IPS-11a (cell line): ENCODE data around the gene RIMS1.
"Not testable (repeated sequence)": the region's sequence is repeated elsewhere in the genome, so short reads cannot be mapped to it uniquely, and the experiment has no call there.

Experiments
- H3K4me3 ChIP-seq: one replicate; pipeline ENCODE4 v1.5.1; 2013; ENCODE audit warnings: low read depth, low read length, control low read depth

The RIMS1 gene

GRCh38 chr6:71967436-71967835, 81.1 kb downstream of the RIMS1 start:
- H3K4me3 ChIP-seq: no peak overlapping the region

- H3K4me3 ChIP-seq: no peak overlapping the region
Observed at GRCh38 chr6:71977884-71978283, 91.5 kb downstream of the RIMS1 start.

GRCh38 chr6:71979911-71980310, 93.6 kb downstream of the RIMS1 start:
- H3K4me3 ChIP-seq: no peak overlapping the region

GRCh38 chr6:71982389-71982788, 96.0 kb downstream of the RIMS1 start:
- no peak overlapping the region for H3K4me3 ChIP-seq

- no peak overlapping the region for H3K4me3 ChIP-seq
Observed at GRCh38 chr6:71983131-71983530, 96.8 kb downstream of the RIMS1 start.

- no peak overlapping the region for H3K4me3 ChIP-seq
Observed at GRCh38 chr6:71994705-71995271, 108.4 kb downstream of the RIMS1 start.

GRCh38 chr6:71997341-71997740, 111.0 kb downstream of the RIMS1 start:
- no peak overlapping the region for H3K4me3 ChIP-seq

- H3K4me3 ChIP-seq: no peak overlapping the region
Observed at GRCh38 chr6:72002415-72002814, 116.1 kb downstream of the RIMS1 start.

- not testable (repeated sequence) for H3K4me3 ChIP-seq
Observed at GRCh38 chr6:72006591-72006990, 120.2 kb downstream of the RIMS1 start.

GRCh38 chr6:72022830-72023229, 136.5 kb downstream of the RIMS1 start:
- H3K4me3 ChIP-seq: no peak overlapping the region

- H3K4me3 ChIP-seq: no peak overlapping the region
Observed at GRCh38 chr6:72031471-72031870, 145.1 kb downstream of the RIMS1 start.

GRCh38 chr6:72032086-72032485, 145.7 kb downstream of the RIMS1 start:
- H3K4me3 ChIP-seq: no peak overlapping the region

GRCh38 chr6:72035486-72035885, 149.1 kb downstream of the RIMS1 start:
- H3K4me3 ChIP-seq: no peak overlapping the region

- no peak overlapping the region for H3K4me3 ChIP-seq
Observed at GRCh38 chr6:72035966-72036365, 149.6 kb downstream of the RIMS1 start.

GRCh38 chr6:72037006-72037405, 150.7 kb downstream of the RIMS1 start:
- H3K4me3 ChIP-seq: no peak overlapping the region

GRCh38 chr6:72040111-72040510, 153.8 kb downstream of the RIMS1 start:
- H3K4me3 ChIP-seq: no peak overlapping the region

- H3K4me3 ChIP-seq: no peak overlapping the region
Observed at GRCh38 chr6:72042088-72042487, 155.7 kb downstream of the RIMS1 start.

- H3K4me3 ChIP-seq: no peak overlapping the region
Observed at GRCh38 chr6:72048080-72048479, 161.7 kb downstream of the RIMS1 start.

GRCh38 chr6:72049376-72049775, 163.0 kb downstream of the RIMS1 start:
- H3K4me3 ChIP-seq: no peak overlapping the region

GRCh38 chr6:72061286-72061685, 174.9 kb downstream of the RIMS1 start:
- no peak overlapping the region for H3K4me3 ChIP-seq

GRCh38 chr6:72064399-72064975, 178.1 kb downstream of the RIMS1 start:
- H3K4me3 ChIP-seq: no peak overlapping the region

- H3K4me3 ChIP-seq: no peak overlapping the region
Observed at GRCh38 chr6:72078096-72078495, 191.7 kb downstream of the RIMS1 start.
